Psoas muscle (tissue), 8 donors: ENCODE results near the gene KIRREL3. TPM values are rescaled to one million over a fixed set of nuclear protein-coding genes. Genes with fewer than 3 reads are reported as not detected.

ENCODE experiments used
- ATAC-seq, 4 donors: fragments of 200-7000 bp; cut with Tn5 transposase; one replicate each; pipeline ENCODE4 v1.9.1; 2020; ENCODE audit warnings: moderate library complexity in 3 of 4, mild to moderate bottlenecking in 2 of 4
- DNase-seq, 2 donors: peaks; one replicate each; pipeline ENCODE4 v3.0.0-alpha.2; 2020
- H3K27ac ChIP-seq: fragments of 200-600 bp; one replicate; pipeline ENCODE4 v1.8.0; 2022
- H3K27me3 ChIP-seq, 3 donors: fragments of 200-600 bp in 1 of 3; one replicate each; pipeline versions ENCODE4 v1.6.1 to v1.8.0; 2013 to 2022; ENCODE audit warnings: low read length in 2 of 3, mild to moderate bottlenecking in 2 of 3, moderate library complexity in 1 of 3; ENCODE audit not compliant: insufficient read depth in 3 of 3
- H3K36me3 ChIP-seq, 2 donors: fragments of 200-600 bp in 1 of 2; one replicate each; pipeline versions ENCODE4 v1.6.1 to v1.8.0; 2013 to 2022; ENCODE audit warnings: low read depth in 1 of 2, mild to moderate bottlenecking in 1 of 2, moderate library complexity in 1 of 2; ENCODE audit not compliant: insufficient read depth in 1 of 2
- H3K4me1 ChIP-seq: fragments of 200-600 bp; one replicate; pipeline ENCODE4 v1.8.0; 2022
- H3K4me3 ChIP-seq: fragments of 200-600 bp; one replicate; pipeline ENCODE4 v1.8.0; 2022; ENCODE audit warnings: mild to moderate bottlenecking
- H3K9me3 ChIP-seq: fragments of 200-600 bp; one replicate; pipeline ENCODE4 v1.8.0; 2022
- WGBS, 3 donors: extraction: QIAGEN DNeasy Blood & Tissue Kit; methylation state at CpG; one replicate each; pipeline versions ENCODE4 v1.1.6 to v1.1.7; 2013; 5-methylcytosine and 5-hydroxymethylcytosine counted together
- intact Hi-C, 2 donors: fragments of 100-400 bp; cut with DNase I; formaldehyde crosslinking; loops; one replicate each; pipeline versions ENCODE4 v1.11.0 to v1.14.2; 2022
- polyA plus RNA-seq, 3 donors: library from polyadenylated mRNA; stranded (reverse); fragments of 200-250 nt; gene quantifications; one replicate each; pipeline ENCODE4 v1.2.3, GENCODE V29; 2013
- total RNA-seq, 4 donors: library from RNA; stranded (reverse); fragmentation: NEBNext Ultra II Directional in 2 of 4; extraction: Animal tissue kit (Norgen Biotek cat#: 25700) in 2 of 4; gene quantifications; one replicate each; pipeline versions ENCODE4 v1.2.1 to v1.2.4, GENCODE V29; 2021 to 2023
- TF ChIP-seq, protein P1 (sequence below): fragments of 200-600 bp; IDR thresholded peaks from one replicate; pipeline ENCODE4 v1.8.0; 2022; ENCODE audit warnings: antibody characterized with exemption
- donor health status: healthy with polysubstance abuse.
- donor health status: DM: no; HTN: no; CAD: no; lungs with moderate emphysema.
- donor health status: Bipolar disorder and iron deficiency.
- donor health status: healthy.
- donor health status: DM: yes; HTN: yes; CAD: no.
- donor health status: DM: no; HTN: no; CAD: no.
- donor health status: DM: no; HTN: no; CAD: no.
- donor health status: DM: yes; HTN: yes; CAD: no.

KIRREL3 gene
- total and polyA plus RNA-seq, 7 donors = 0.04 TPM; not detected in 6

DNA sequence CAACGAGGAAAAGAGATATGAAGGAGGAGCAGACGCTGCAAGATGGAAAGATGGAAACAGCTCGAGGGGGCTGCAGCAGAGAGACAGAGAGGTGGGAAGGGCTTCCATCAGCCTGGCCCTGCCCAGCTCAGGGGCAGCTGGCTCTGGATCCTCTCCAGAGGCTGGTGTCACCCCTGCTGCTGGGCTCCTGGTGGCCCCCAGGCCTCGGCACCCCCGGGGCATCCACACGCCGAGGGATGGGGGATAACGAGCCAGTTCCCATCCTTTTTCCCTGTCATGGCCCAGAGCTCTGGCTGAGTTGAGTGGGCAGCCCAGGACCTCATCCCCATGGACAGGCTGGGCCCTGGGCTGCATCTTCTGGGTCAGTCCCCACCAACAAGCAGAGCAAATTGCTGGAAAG lies 542.8 kb downstream of the KIRREL3 start:
- Histone ChIP-seq H3K4me1 (no peaks in the 10 kb centered on the region), H3K4me3 (no peak overlapping the region)
- intact Hi-C loops = no loop called here

DNA sequence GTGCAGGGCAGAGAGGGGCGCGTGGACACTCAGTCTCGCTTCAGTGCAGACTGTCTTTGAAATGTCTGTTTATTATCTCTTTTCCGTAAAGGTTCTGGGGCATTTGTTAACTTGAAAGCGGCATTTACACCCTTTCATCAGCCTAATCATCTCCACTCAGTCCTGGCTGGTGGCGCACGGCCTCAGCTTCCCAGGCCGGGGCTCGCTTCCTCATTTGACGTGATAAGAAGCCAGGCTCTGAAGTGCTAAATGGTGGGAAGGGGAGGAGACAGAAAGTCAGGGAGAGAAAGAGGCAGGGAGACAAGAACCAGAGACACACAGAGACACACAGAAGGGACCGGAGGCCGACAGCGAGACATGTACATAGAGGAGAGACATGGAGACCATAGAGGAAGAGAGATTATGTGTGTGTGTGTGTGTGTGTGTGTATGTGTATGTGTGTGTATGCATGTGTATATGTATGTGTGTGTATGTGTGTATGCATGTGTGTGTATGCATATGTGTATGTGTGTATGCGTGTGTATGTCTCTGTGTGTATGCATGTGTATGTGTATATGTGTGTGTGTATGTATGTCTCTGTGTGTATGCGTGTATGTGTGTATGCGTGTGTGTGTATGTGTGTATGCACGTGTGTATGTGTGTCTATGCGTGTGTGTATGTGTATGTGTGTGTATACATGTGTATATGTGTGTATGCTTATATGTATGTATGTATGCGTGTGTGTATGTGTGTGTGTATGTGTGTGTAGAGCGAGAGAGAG lies 543.6 kb downstream of the KIRREL3 start:
- DNase-seq = no peak
- no peak for ATAC-seq
- Histone ChIP-seq H3K4me1 (no peaks in the 10 kb centered on the region), H3K27me3 (peaks cover 0 to 30% (median 2%) of the 10 kb centered on the region in 3 donors), H3K36me3 (no peaks in the 10 kb centered on the region), H3K4me3 (no peak overlapping the region), H3K9me3 (no peaks in the 10 kb centered on the region), H3K27ac (no peak overlapping the region)
- intact Hi-C loops = no loop called here
- 85 to 93% (median 90%) methylated on average over 20 of the region's 20 CpGs for WGBS, 3 donors
- TF ChIP-seq, protein P1, sequence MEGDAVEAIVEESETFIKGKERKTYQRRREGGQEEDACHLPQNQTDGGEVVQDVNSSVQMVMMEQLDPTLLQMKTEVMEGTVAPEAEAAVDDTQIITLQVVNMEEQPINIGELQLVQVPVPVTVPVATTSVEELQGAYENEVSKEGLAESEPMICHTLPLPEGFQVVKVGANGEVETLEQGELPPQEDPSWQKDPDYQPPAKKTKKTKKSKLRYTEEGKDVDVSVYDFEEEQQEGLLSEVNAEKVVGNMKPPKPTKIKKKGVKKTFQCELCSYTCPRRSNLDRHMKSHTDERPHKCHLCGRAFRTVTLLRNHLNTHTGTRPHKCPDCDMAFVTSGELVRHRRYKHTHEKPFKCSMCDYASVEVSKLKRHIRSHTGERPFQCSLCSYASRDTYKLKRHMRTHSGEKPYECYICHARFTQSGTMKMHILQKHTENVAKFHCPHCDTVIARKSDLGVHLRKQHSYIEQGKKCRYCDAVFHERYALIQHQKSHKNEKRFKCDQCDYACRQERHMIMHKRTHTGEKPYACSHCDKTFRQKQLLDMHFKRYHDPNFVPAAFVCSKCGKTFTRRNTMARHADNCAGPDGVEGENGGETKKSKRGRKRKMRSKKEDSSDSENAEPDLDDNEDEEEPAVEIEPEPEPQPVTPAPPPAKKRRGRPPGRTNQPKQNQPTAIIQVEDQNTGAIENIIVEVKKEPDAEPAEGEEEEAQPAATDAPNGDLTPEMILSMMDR = no peak

More for the DNA sequence above, 542.8 kb downstream of the KIRREL3 start:
- H3K36me3 ChIP-seq = no peaks in the 10 kb centered on the region
- WGBS, 3 donors = 80 to 86% (median 80%) methylated on average over 8 of the region's 8 CpGs
- DNase-seq = no peak
- no peaks in the 10 kb centered on the region for H3K9me3 ChIP-seq
- H3K27me3 ChIP-seq = peaks cover 0 to 23% (median 2%) of the 10 kb centered on the region in 3 donors
- H3K27ac ChIP-seq = no peak overlapping the region
- ATAC-seq = no peak
- TF ChIP-seq, protein P1 = no peak

DNA sequence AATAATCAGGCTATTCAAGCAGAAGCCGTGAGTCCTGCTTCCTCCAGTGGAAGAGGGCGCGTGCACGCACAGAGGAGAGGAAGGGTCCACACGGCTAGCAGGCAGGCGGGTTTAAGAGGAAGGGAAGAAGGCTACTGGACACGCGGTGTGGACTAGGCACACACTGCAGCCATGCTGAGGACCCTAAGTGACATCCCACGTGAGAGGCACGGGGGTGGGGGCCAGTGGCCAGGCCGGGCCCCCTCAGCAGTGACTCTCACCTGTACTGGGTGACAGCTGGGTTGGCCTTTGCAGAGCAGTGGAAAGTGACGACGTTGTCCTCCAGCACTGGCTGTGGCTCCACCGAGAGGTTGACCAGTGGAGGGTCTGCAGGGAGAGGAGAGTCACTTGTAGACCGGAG lies 544.5 kb downstream of the KIRREL3 start:
- Histone ChIP-seq H3K36me3 (no peaks in the 10 kb centered on the region), H3K27ac (no peak overlapping the region), H3K4me1 (no peaks in the 10 kb centered on the region), H3K27me3 (peaks cover 0 to 30% (median 2%) of the 10 kb centered on the region in 3 donors), H3K9me3 (no peaks in the 10 kb centered on the region), H3K4me3 (no peak overlapping the region)
- ATAC-seq (no peak), DNase-seq (no peak)
- WGBS, 3 donors = 89 to 93% (median 90%) methylated on average over 15 of the region's 15 CpGs
- intact Hi-C loops = no loop called here
- TF ChIP-seq, protein P1 = no peak

DNA sequence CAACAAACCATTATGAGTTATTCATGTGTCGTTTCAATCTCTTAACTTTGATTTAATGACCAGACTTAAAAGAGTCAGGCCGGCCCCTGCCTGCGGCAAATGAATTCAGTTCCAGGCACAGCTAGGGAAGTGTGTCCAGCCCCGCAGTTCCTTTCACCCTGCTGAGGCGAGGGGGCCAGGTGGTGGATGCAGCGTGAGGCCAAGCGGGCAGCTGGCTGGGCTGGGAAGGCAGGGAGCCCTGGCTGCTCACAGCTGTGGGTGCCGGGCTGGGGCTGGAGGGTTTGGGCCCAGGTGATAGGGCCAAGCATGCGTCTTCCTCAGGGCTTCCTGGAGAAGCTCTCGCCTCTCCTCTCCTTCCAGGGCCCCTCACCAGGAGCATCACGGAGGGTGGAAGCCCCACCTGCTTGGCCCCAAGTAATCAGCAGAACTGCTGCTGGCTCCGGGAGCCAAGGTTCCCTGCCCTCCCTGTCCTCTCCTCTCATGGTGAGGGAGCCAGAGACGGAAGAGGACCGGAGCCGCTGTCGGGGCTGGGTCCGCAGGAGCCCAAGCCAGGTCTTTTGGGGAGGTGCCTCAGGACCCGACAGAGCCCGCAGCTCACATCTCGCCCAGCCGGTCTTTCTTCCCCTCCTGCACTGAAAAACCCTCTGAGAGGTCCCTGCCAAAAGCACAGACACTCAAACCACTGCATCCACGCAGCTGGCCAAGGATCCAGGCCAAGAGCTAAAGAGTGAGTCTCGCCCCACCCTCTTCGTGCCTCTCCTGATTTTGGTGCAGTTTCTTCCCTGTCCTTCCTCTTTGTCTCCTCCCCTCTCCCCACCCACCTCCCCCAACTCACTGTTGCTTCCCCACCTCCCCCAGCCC lies 548.1 kb downstream of the KIRREL3 start:
- H3K4me3 ChIP-seq = no peak overlapping the region
- intact Hi-C loops = no loop called here
- TF ChIP-seq, protein P1 = no peak
- no peaks in the 10 kb centered on the region for H3K36me3 ChIP-seq
- no peaks in the 10 kb centered on the region for H3K4me1 ChIP-seq
- H3K27ac ChIP-seq = no peak overlapping the region
- WGBS, 3 donors = 10 to 23% (median 11%) methylated on average over 24 of the region's 24 CpGs
- ATAC-seq (no peak), DNase-seq (no peak)
- no peaks in the 10 kb centered on the region for H3K9me3 ChIP-seq
- H3K27me3 ChIP-seq = peaks cover 0 to 30% (median 0%) of the 10 kb centered on the region in 3 donors
